Measurements from ENCODE around the gene PFDN1. TPM values are rescaled to one million over a fixed set of nuclear protein-coding genes. Genes with fewer than 3 reads are reported as not detected.

PFDN1 gene
- total RNA-seq, 1 experiment from 2014 or later = 48.9 TPM

- TF ChIP-seq REST (IDR thresholded peaks at IDR 0.05; ENCODE audit: low read depth) = no peak
- no peak for TF ChIP-seq JUND (IDR thresholded peaks at IDR 0.05)
- TF ChIP-seq ZFX (IDR thresholded peaks at IDR 0.05) = no peak
- TF ChIP-seq SP1 (IDR thresholded peaks at IDR 0.05; ENCODE audit: low read depth) = no peak
- TF ChIP-seq YY1 (IDR thresholded peaks at IDR 0.05; ENCODE audit: extremely low read depth, insufficient replicate concordance, low read depth, low read length) = no peak
- TF ChIP-seq EGR1 (IDR thresholded peaks at IDR 0.05; ENCODE audit: low read depth) = no peak
These were observed 36.7 kb upstream of the PFDN1 start (continued) for GRCh38 chr5:140339636-140340035.

DNA sequence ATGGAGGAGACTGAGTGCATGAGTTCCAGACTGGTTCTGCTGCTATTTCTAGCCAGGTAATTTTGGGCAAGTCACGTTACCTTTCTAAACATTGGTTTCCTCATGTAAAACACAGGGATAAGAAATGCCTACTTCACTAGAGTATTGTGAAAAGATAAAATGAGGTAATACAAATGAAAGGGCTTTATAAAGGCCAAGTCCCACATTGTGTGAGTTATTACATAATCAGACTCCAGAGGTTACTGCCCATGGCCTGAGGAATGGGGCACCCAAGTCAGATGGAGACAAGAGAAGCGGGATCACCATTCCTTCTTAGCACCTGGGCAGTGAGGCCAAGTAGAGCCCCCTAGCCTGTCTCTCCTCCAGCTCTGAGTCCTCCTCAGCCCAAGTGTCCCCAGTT, 36.0 kb upstream of the PFDN1 start:
- Histone ChIP-seq H3K27ac (ENCODE audit: low read depth, low read length) (no peak overlapping the region), H3K9me3 (ENCODE audit: control insufficient read depth in 1 of 2, insufficient read depth in 1 of 2, low read depth in 1 of 2, low read length in 2 of 2) (no peaks in the 10 kb centered on the region), H3K4me1 (ENCODE audit: control insufficient read depth in 1 of 2, insufficient read depth in 2 of 2, low read length in 2 of 2) (no peaks in the 10 kb centered on the region; a peak in 1 of 4 replicates), H3K9me2 (ENCODE audit: insufficient read depth) (no peaks in the 10 kb centered on the region), H3K79me2 (ENCODE audit: insufficient read depth, low read length) (no peaks in the 10 kb centered on the region), H3K9ac (ENCODE audit: low read length) (no peak overlapping the region), H3K4me3 (replicated peaks in 1 of 2; ENCODE audit: low read depth in 1 of 2, low read length in 2 of 2) (no peak overlapping the region), H4K20me1 (ENCODE audit: insufficient read depth) (no peaks in the 10 kb centered on the region), H3K4me2 (ENCODE audit: low read length) (no peak overlapping the region), H3K36me3 (ENCODE audit: control insufficient read depth in 1 of 2, insufficient read depth in 2 of 2, low read length in 2 of 2) (peaks cover 3 to 16% of the 10 kb centered on the region in 2 experiments; a peak in 2 of 4 replicates), H2AFZ (ENCODE audit: low read depth, low read length, poor library complexity, severe bottlenecking) (no peak overlapping the region), H3K27me3 (ENCODE audit: insufficient read depth, low read length) (no peaks in the 10 kb centered on the region)
- POLR2A ChIA-PET = no interaction called here
- intact Hi-C loops (cut with micrococcal nuclease) = no loop called here
- no peak for TF ChIP-seq POLR2AphosphoS5 (IDR thresholded peaks at IDR 0.05; ENCODE audit: low read depth, low read length)
- TF ChIP-seq, protein P1, sequence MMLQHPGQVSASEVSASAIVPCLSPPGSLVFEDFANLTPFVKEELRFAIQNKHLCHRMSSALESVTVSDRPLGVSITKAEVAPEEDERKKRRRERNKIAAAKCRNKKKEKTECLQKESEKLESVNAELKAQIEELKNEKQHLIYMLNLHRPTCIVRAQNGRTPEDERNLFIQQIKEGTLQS (IDR thresholded peaks at IDR 0.05) = no peak
- no peak for TF ChIP-seq SRF (IDR thresholded peaks at IDR 0.05; ENCODE audit: low read depth)
- no peak for TF ChIP-seq EZH2phosphoT487 (IDR thresholded peaks at IDR 0.05; ENCODE audit: borderline replicate concordance)
- CTCF ChIA-PET = no interaction called here
- no TSS peak for BruUV-seq (replicated peaks)
- no peak for ATAC-seq
- RAD21 ChIA-PET (ENCODE audit: low non-redundant PET in 1 of 2, low total read pairs in 2 of 2, uncharacterized antibody in 2 of 2, unreplicated experiment in 2 of 2) = no interaction called here
- DNase-seq (ENCODE audit: low read depth, low spot score) = no peak
